NCI-H510A (cell line): ENCODE data around the gene EML3.
"Not testable (repeated sequence)": the region's sequence is repeated elsewhere in the genome, so short reads cannot be mapped to it uniquely, and the experiment has no call there.

Experiments
- DNase-seq: peaks from one replicate; lab custom pipeline; 2025; lab: John Stamatoyannopoulos, UW

EML3 gene, protein sequence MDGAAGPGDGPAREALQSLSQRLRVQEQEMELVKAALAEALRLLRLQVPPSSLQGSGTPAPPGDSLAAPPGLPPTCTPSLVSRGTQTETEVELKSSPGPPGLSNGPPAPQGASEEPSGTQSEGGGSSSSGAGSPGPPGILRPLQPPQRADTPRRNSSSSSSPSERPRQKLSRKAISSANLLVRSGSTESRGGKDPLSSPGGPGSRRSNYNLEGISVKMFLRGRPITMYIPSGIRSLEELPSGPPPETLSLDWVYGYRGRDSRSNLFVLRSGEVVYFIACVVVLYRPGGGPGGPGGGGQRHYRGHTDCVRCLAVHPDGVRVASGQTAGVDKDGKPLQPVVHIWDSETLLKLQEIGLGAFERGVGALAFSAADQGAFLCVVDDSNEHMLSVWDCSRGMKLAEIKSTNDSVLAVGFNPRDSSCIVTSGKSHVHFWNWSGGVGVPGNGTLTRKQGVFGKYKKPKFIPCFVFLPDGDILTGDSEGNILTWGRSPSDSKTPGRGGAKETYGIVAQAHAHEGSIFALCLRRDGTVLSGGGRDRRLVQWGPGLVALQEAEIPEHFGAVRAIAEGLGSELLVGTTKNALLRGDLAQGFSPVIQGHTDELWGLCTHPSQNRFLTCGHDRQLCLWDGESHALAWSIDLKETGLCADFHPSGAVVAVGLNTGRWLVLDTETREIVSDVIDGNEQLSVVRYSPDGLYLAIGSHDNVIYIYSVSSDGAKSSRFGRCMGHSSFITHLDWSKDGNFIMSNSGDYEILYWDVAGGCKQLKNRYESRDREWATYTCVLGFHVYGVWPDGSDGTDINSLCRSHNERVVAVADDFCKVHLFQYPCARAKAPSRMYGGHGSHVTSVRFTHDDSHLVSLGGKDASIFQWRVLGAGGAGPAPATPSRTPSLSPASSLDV

DNA sequence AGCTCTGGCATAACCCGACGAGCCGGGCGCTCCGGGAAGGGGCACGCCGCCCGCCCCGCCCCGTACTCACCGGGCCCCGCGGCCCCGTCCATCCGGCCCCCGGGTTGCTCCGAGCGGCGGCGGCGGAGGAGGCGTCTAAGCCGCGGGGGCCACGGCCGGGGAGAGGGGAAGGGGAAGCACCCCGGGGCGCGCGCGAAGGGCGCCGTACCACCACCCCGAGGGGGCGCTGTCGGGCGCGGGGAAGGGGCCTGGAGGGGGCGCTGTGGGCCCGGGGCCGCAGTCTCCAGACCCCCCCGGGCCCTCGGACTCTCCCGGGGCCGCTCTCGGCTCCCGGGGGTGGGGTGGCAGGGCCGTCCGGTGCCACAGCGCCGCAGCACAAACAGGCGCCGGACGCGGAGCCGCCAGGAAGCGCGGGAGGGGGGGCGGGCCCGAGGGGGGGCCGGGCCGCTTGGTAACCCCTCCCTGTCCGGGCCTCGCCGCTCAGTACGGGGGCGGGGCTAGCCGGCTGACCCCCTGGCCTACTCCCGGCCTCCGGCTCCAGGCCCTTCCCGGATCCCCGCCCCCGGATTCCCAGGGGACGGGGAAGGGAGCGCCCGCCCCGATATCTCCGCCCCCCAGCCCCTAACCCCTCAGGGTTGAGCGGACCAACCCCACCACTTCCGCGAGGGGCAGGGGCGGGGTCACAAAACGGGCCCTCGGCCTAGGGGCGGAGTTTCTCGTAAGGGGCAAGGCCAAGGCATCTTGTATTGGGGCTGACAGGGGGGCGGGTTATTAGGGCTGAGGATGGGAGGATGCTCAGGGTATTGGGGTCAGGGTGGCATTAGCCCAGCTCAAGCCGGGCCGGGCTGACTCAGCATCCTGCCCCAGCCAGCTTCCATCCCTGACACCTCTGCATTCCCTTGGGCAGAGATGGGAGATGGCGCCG, at the start of gene EML3, which contains the start of gene ROM1:
Gene EML3 (minus strand): TSS at position 410 of the 925 bp plus-strand sequence. CDS start 318 bp downstream, at position 92.
Gene ROM1 (plus strand): TSS at position 892 of the 925 bp plus-strand sequence. CDS start 25 bp downstream, at position 917.
- DNase-seq = peak; percentile 86

- DNase-seq = no peak
These were observed 44.3 kb upstream of the EML3 start for GRCh38 chr11:62656796-62657429.

DNA sequence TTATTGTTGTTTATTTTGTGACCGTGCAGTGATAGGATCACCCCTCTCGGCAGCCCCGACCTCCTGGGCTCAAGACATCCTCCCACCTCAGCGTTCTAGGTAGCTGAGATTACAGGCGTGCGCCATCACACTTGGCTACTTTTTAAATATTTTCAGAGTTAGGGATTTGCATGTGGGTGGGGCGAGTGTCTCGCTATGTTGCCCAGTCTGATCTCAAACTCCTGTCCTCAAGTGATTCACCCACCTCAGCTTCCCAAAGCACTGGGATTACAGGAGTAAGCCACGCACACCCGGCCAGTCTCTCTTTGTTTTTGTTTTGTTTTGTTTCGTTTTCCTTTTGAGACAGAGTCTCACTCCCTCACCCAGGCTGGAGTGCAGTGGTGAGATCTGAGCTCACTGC, 41.7 kb upstream of the EML3 start:
- no peak for DNase-seq

GRCh38 chr11:62652161-62653006, 39.8 kb upstream of the EML3 start:
- DNase-seq = no peak

DNA sequence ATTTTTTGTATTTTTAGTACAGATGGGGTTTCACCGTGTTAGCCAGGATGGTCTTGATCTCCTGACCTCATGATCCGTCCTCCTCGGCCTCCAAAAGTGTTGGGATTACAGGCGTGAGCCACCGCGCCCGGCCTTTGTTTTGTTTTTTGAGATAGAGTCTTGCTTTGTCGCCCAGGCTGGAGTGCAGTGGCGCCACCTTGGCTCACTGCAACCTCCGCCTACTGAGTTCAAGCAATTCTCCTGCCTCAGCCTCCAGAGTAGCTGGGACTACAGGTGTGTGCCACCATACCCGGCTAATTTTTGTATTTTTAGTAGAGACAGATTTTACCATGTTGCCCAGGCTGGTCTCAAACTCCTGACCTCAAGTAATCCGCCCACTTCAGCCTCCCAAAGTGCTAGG, 37.7 kb upstream of the EML3 start:
- DNase-seq = not testable (repeated sequence)

- DNase-seq = no peak
These were observed 36.9 kb upstream of the EML3 start for GRCh38 chr11:62649486-62649885.

- DNase-seq = no peak
These were observed 36.4 kb upstream of the EML3 start for GRCh38 chr11:62648967-62649364.

DNA sequence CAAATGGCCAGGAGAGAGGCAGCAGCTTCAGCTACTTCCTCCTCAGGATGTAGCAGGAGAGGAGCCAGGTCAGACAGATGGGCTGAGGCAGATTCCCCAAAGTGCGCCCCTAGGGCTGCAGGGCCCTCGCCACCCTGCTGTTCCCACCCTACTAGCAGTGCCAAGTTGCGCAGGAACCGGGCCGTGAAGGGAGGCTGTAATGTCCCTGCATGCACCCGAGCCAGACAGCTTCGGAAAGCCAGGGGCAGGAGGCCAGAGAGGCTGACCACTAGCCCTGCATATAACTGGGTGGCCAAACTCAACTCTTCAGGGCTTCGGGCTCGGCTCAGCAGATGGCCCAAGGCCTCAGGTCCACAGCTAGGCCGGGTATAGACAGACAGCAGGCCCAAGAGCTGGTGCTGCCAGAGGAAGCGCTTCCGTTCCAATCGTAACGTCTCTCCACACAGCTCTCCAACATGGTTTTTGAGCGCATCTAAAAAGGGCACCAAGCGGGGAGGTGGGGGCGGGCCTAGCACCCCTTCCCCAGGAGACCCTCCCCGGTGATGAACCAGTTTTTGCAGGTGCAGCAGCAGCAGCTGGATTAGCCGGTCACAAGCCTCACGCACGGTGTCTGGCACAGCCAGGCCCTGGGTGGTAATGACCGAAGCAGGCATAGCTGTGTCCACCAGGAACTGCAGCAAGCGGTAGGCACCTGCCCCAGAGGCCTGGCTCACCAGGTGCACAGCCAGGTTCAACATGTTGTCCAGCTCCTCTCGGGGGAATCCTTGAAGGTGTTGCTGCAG, 35.8 kb upstream of the EML3 start:
- no peak for DNase-seq

GRCh38 chr11:62647609-62648005, 35.0 kb upstream of the EML3 start:
- no peak for DNase-seq

- no peak for DNase-seq
These were observed 34.4 kb upstream of the EML3 start for GRCh38 chr11:62646825-62647608.

DNA sequence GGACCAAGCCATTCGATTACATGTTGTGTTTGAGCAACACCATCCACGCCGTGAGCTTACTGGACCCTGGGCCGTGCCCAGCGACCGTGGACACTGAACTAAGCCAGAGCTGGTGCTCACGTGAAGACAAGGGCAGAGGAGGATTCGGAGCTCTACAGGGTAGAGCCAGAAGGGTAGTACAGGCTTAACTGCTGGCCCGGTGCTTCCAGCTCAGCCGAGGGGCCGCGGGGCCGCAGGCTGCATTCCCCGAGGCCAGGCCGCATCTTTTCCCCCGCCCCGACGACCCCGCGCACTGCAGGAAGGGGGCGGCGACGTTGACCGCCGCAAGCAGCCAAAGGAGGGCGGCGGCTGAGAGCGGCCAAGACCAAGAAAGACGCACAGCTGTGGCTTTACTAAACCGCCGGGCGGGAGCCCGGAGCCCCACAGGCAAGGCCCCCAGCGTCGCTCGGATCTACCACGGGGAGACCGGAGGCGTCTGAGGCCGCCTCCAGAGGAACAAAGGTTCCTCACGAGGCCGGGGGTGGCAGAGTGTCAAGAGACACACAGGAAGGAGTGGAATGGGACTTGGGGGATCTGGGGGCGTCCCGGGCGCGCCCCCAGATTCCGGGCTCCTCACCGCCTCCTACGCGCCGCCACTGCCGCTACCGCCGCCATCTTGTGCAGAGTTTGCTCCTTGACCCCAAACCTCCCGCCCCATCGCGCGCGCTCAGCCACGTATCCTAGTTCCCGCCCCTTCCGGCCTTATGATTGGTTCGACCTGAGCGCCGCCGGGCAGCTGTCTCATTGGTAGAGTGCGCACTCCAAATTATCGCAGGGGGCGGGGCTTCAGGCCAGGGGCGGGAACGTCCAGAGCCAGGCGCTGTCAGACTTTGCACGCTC, 33.6 kb upstream of the EML3 start, which contains the start of gene GANAB:
Gene GANAB (minus strand): TSS at position 668 of the 879 bp plus-strand sequence. CDS start 14 bp downstream, at position 654.
- peak; percentile 98 for DNase-seq

- DNase-seq = no peak
These were observed 33.0 kb upstream of the EML3 start for GRCh38 chr11:62645671-62645945.

DNA sequence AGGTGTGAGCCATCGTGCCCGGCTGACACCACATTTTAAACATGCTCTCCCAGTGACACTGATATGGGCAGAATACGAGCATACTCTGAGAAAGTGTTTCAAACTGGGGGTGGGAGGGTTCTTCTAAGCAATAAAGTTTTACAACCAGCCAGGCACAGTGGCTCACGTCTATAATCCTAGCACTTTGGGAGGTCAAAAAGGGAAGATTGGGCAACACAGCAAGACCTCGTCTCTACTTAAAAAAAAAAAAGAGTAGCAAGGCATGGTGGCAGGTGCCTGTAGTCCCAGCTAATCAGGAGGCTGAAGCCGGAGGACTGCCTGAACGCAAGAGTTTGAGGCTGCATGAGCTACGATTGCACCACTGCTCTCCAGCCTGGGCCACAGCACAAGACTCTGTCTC, 31.6 kb upstream of the EML3 start:
- DNase-seq = no peak

- DNase-seq = no peak
These were observed 19.9 kb upstream of the EML3 start for GRCh38 chr11:62632492-62632891.

- no peak for DNase-seq
These were observed 15.1 kb upstream of the EML3 start for GRCh38 chr11:62627713-62628112.

DNA sequence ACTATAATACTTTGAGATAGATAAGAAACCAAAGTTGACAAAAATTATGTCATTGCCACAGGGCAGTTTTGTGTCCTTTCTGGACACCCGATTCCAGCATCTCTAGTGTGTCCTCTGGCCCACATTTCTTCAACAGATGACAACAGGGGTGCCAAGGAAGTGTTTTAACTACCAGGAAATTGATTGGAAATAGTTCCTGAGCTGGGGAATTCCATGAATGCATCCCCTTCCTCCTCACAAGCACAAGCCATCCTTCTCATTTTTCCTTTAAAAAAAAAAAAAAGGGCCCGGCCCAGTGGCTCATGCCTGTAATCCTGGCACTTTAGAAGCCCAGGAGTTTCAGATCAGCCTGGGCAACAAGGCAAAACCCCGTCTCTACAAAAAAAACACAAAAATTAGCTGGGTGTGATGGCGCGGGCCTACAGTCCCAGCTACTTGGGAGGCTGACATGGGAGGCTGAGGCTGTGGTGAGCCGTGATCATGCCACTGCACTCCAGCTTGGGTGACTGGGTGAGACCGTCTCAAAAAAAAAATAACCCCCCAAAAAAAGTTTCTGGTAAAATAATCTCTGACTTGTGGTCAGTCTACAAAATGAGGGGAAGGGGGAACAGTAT, 10.0 kb upstream of the EML3 start:
- DNase-seq = no peak
